HG03521 (cell line): ENCODE measurements around the gene PSAPL1.
"Not testable (repeated sequence)": the region's sequence is repeated elsewhere in the genome, so short reads cannot be mapped to it uniquely, and the experiment has no call there.

Source experiments
- ATAC-seq: cut with Tn5 transposase; IDR thresholded peaks from one replicate; pipeline ENCODE4 v1.9.1; 2021; ENCODE audit warnings: mild to moderate bottlenecking, moderate library complexity; ENCODE audit not compliant: unreplicated experiment

The PSAPL1 gene

DNA sequence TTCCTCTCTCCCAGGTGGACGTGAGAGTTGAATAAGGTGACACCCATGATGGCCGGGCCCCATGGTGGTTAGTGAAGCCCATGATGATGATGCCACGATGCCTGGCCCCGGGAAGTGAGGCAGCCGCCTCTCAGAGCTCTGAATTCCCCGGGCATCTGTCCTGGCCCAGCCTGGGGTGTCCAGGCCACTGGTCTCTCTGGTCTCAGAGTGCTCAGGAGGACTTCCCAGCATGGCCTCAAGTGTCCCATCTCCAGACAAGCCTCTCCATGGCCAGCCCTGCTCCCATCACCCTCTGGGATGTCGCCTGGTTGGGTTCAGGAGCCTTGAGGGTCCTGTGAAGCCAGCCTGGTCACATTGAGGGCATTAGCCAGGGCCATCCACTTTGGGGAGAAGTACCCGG, 24.7 kb upstream of the PSAPL1 start:
- no peak for ATAC-seq

GRCh38 chr4:7458477-7458876, 23.7 kb upstream of the PSAPL1 start:
- no peak for ATAC-seq

GRCh38 chr4:7458066-7458425, 23.3 kb upstream of the PSAPL1 start:
- ATAC-seq: no peak

DNA sequence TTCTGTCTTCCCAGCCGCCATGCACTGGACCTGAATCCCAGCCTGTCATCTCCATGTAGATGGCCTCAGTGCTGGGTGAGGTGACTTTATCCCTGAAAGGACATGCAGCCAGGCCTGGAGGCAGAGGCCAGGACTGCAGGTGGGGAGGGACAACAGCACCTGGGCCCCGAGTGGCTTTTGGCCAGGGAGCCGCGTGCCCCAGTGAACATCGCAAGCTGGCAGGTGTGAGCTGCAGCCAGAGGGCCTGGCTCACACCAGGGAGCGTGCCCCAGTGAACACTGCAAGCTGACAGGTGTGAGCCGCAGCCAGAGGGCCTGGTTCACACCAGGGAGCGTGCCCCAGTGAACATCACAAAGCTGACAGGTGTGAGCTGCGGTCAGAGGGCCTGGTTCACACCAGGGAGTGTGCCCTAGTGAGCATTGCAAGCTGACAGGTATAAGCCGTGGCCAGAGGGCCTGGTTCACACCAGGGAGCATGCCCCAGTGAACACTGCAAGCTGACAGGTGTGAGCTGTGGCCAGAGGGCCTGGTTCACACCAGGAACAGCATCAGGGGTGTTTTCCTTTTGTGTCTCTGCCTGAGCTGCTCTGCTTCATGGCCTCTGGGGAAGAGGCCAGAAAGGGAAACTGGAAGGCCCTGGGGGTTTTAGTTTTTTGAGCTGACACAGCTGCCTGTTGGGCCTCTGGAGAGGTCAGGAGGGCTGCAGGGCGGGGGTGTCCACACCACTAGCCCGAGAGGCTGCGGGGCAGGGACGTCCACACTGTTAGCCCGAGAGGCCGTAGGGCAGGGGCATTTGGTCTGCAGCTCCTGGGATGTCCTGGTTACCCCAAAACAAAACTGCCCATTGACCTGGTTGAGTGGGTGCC, 22.7 kb upstream of the PSAPL1 start:
- no peak for ATAC-seq

- ATAC-seq: not testable (repeated sequence)
These were observed 18.1 kb upstream of the PSAPL1 start for GRCh38 chr4:7452802-7453201.

DNA sequence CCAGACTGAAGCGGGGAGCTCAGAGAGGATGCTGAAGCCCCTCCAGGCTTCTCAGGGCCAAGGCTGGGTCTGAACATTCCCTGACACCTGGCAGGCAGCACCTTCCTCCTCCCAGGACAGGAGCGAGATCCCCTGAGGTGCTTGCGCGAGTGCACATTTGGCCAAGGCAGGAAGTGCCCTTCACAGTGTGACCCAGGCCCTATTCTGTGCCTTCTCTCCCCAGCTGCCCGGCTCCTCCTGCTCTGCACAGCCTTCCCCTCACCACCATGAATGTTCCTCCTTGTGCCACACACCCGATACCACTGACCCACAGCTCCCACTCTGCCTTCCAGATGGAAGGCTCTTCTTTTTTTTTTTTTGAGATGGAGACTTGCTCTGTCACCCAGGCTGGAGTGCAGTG, 17.1 kb upstream of the PSAPL1 start:
- no peak for ATAC-seq

DNA sequence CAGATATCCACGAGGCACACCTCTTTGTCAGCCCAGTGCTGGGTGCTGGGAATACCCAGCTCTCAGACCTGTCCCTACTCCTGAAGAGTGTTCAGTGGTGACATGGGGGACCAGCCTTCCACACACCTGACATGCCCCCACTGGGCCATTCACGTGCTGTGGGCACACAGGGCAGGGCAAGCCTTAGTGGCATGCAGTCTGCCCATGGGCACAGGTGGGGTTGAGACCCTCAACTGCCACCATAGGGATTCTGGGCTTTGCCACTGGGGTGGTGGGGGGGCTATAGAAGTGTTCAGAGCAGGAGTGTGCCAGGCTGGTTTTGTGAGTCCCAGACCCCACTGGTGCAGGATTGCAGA, 16.7 kb upstream of the PSAPL1 start:
- ATAC-seq: no peak

GRCh38 chr4:7450775-7451433, 16.2 kb upstream of the PSAPL1 start:
- no peak for ATAC-seq

- no peak for ATAC-seq
These were observed 13.3 kb upstream of the PSAPL1 start for GRCh38 chr4:7448036-7448435.

GRCh38 chr4:7447236-7447635, 12.5 kb upstream of the PSAPL1 start:
- ATAC-seq: no peak

DNA sequence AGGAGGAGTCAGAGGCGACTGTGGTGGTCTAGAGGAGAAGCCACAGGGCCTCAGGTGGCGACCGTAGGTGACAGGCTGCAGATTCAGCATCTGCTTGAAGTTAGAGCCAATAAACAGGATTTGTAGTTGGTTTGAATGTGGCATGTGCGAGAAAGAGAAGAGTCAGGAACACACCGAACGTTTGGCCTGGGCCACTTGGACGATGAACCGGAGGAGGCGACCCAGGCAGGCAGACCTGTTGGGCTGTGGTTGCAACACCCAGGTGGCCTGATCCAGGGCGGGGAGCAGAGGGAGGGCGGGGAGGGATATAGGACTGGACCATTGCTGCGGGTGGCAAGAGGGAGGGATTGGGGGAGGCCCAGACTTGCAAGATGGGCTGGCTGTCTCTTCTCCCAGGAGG, 10.0 kb upstream of the PSAPL1 start:
- no peak for ATAC-seq

DNA sequence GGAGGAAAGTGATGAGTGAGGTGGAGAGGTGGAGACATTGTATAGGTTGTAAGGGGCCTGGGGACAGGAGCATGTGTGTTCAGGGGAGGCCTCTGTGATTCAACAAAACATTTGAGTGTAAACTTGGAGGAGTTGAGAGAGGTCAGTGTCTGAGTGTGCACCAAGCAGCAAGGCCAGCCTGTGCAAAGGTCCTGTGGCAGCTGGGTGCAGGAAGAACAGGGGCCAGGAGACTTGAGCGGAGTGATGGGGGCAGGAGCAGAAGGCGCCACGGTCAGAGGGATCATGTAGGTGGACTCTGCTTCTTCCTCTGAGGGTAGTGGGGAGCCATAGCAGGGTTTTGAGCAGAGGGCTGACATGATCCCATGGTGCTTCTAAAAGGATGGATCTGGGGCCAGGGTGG, 9.6 kb upstream of the PSAPL1 start:
- no peak for ATAC-seq

GRCh38 chr4:7442574-7443162, 7.9 kb upstream of the PSAPL1 start:
- no peak for ATAC-seq

- no peak for ATAC-seq
These were observed 6.5 kb upstream of the PSAPL1 start for GRCh38 chr4:7441201-7441600.

GRCh38 chr4:7439699-7440098, 5.0 kb upstream of the PSAPL1 start:
- no peak for ATAC-seq

GRCh38 chr4:7436256-7436655, 1.5 kb upstream of the PSAPL1 start:
- ATAC-seq: no peak

DNA sequence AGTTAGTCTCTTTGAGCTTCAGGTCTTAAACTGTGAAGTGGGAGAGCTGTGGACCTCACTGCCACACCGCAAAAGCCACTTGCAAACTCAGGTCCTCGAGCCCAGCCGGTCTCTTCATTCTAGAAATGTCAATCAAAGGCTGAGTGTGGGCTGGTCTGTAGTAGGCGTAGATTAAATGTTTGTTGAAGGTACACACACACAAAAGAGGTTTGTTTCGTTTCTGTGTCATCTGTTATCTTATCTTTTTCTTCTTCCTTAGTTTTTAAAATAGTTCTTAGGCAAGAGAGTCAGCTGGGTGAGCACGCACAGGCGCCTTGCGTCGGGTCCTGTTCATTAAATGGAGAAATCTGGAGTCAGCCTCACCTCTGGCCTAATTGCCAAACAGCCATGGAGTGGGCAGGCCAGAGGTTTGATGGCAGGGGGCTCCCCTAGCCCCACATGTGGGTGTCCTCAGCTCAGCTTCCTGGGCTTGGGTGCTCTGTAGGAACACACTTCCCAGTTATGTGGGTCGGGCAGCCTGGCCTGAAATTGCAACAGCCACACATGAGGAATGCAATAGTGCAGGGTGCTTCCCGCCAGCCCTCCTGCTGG, 836 bp upstream of the PSAPL1 start:
- no peak for ATAC-seq

- no peak for ATAC-seq
These were observed 477 bp downstream of the PSAPL1 start for GRCh38 chr4:7434141-7434765.

GRCh38 chr4:7433376-7434140, 1.2 kb downstream of the PSAPL1 start:
- ATAC-seq: no peak

- no peak for ATAC-seq
These were observed 2.0 kb downstream of the PSAPL1 start for GRCh38 chr4:7432531-7433375.
